Activated CD4-positive, alpha-beta T cell treated with anti-CD3 and anti-CD28 coated beads for 4 hours (primary cell): ENCODE measurements around the gene CCNB3.
A peak's percentile ranks its signal among the peaks of the same experiment; 100 is the strongest.
"Not testable (repeated sequence)": the region's sequence is repeated elsewhere in the genome, so short reads cannot be mapped to it uniquely, and the experiment has no call there.

ENCODE experiments used
- DNase-seq, 2 donors: peaks; one replicate each; pipeline ENCODE4 v3.0.0-alpha.2; 2020

CCNB3 gene, protein sequence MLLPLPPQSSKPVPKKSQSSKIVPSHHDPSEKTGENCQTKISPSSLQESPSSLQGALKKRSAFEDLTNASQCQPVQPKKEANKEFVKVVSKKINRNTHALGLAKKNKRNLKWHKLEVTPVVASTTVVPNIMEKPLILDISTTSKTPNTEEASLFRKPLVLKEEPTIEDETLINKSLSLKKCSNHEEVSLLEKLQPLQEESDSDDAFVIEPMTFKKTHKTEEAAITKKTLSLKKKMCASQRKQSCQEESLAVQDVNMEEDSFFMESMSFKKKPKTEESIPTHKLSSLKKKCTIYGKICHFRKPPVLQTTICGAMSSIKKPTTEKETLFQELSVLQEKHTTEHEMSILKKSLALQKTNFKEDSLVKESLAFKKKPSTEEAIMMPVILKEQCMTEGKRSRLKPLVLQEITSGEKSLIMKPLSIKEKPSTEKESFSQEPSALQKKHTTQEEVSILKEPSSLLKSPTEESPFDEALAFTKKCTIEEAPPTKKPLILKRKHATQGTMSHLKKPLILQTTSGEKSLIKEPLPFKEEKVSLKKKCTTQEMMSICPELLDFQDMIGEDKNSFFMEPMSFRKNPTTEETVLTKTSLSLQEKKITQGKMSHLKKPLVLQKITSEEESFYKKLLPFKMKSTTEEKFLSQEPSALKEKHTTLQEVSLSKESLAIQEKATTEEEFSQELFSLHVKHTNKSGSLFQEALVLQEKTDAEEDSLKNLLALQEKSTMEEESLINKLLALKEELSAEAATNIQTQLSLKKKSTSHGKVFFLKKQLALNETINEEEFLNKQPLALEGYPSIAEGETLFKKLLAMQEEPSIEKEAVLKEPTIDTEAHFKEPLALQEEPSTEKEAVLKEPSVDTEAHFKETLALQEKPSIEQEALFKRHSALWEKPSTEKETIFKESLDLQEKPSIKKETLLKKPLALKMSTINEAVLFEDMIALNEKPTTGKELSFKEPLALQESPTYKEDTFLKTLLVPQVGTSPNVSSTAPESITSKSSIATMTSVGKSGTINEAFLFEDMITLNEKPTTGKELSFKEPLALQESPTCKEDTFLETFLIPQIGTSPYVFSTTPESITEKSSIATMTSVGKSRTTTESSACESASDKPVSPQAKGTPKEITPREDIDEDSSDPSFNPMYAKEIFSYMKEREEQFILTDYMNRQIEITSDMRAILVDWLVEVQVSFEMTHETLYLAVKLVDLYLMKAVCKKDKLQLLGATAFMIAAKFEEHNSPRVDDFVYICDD (N-terminal part only)

DNA sequence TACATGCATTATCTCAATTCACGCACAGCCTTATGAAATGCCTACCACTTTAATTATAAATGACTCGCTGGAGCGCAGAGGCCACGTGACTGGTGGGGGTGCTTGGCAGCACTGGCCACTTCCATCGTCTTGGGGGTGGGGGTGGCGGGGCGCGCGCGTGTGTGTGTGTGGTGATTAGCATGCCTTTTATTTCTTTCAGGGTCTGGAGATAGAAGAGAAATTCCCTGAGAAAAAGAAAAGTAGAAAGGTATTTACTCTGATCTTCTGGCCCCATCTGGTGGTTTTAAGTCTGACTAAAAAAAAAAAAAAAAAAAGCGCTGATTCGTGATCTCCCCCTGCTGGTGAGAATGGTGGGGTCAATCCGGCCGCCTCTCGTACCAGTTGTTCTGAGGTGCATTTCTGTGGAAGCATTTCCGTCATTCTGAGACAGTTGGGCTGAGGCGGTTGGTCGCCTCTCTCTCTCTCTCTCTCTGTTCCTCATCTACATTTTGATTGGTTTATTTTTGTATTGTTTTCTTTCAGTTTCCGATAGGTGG, at the start of gene CCNB3:
Gene CCNB3, plus strand, starts transcription at position 402 of the 536 bp plus-strand sequence. CDS start 80,399 bp downstream, outside the sequence.
- DNase-seq: peak; percentile 62 to 67

DNA sequence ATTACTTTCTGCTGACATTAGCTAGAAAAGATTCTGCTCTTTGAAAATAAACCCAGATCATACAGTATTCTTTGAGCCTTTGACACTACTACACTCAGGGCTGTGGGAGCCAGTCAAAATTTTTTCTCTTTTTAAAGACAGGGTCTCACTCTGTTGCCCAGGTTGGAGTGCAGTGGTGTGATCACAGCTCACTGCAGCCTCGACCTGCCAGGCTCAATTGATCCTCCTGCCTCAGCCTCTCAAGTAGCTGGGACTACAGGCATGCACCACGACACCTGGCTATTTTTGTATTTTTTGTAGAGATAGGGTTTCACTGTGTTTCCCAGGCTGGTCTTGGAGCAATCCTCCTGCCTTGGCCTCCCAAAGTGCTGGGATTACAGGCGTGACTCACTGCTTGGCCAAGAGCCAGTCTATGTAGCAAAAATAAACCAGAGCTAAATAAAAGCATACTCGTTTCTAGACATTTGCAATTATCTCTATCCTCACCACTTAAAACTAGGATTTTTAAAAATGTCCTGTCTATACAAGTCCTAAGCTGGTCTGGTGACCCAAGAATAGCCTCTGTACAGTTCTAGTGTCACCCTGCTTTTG, 46.9 kb upstream of the CCNB3 start:
- DNase-seq: no peak

DNA sequence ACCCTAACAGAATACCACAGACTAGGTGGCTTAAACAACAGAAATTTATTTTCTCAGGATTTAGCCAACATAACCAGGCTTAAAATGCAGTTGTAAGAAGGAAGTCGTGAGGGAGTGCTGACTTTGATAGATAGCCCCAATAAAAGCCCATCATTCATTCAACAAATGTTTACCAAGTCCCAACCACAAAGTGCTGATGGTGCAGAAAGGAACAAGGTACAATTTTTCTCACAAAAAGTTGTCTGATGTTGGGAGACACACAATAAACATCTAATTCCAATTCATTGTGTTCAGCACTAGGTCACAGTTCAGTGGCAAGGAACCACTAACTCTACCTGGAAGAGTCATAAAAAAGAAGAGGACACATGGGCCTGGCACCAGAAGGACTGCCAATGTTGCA, 46.0 kb upstream of the CCNB3 start:
- DNase-seq: no peak

DNA sequence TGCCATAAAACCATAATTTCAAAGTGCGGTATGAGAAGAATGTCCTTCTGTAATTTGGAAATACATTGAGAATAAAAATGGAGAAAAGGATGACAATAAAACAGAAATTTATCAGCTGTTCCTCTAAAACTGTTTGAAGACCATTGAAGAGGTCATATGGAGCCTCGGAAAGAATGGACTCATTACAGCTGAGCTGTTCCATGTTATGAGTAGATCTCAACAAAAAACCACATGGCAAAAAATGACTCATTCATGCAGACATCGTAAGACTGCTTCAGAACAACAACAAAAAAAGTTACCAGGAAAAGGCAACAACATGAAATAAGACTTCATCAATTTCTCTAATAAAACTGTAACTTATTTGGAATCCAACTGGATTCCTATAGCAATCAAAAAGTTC, 43.4 kb upstream of the CCNB3 start:
- no peak for DNase-seq

DNA sequence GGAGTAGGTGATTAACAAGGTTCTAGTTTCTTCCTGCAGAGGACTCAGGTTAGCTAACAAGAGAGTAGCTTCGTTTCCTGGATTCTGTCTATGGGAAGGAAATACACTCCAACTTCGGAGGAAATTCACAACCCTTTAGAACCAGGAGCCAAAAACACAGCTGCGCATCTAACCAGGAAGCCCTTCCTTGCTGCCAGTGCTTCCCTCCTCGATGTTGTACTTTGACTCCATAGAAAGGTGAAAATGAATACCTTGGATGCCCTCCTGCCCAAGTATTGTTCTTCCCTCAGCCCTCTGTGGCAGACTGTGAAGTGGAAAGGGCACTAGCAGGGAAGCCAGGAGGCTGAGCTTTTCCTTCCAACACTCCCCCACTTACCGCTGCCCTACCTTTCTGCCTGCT, 38.8 kb upstream of the CCNB3 start:
- no peak for DNase-seq

DNA sequence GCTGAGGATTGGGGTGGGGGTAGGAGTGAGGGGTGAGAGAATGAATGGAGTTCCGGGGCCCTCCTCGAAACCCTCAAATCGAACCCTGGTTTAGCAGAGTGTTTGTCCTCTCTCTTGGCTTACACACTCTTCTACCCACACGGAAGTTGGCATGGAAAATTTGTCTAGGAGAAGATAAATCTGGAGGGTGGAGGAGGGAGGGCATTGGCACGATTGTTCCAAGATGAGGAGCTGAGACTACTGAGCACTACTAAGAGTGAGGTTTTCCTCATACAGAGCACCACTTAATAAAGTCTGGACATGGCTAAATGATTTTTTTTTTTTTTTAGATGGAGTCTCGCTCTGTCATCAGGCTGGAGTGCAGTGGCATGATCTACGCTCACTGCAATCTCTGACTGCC, 37.2 kb upstream of the CCNB3 start:
- no peak for DNase-seq

DNA sequence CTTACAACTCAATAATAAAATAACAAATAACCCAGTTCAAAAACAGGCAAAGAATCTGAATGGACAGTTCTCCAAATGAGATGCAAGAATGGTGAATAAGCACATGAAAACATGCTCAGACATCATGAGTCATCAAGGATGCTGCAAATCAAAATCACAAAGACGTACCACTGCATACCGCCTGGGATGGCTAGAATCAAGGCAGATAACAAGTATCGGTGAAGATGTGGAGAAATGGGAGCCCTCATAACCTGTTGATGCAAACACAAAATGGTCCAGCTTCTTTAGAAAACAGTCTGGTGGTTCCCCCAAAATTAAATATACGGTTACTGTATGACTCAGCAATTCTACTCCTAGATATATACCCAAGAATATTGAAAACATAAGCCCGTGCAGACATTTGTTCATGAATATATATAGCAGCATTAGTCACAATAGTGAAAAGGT, 36.3 kb upstream of the CCNB3 start:
- DNase-seq: no peak

DNA sequence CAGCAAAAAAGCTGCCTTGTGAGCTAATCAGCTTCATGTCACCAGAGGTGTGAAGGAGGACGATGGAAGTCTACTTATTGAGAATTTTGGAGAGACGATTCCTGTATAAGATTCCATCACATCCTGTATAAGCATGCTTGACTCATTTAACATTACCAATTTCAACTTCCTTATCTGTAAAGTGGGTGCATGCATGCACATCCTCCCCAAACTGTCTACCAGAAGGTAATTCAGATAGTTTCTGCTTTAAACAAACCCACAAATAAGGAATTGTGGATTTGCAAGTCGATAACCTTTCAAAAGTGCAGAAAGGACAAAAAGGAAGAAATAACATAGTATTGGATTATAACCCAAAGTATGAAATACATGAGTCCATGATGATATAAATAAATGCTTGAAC, 34.8 kb upstream of the CCNB3 start:
- DNase-seq: no peak

DNA sequence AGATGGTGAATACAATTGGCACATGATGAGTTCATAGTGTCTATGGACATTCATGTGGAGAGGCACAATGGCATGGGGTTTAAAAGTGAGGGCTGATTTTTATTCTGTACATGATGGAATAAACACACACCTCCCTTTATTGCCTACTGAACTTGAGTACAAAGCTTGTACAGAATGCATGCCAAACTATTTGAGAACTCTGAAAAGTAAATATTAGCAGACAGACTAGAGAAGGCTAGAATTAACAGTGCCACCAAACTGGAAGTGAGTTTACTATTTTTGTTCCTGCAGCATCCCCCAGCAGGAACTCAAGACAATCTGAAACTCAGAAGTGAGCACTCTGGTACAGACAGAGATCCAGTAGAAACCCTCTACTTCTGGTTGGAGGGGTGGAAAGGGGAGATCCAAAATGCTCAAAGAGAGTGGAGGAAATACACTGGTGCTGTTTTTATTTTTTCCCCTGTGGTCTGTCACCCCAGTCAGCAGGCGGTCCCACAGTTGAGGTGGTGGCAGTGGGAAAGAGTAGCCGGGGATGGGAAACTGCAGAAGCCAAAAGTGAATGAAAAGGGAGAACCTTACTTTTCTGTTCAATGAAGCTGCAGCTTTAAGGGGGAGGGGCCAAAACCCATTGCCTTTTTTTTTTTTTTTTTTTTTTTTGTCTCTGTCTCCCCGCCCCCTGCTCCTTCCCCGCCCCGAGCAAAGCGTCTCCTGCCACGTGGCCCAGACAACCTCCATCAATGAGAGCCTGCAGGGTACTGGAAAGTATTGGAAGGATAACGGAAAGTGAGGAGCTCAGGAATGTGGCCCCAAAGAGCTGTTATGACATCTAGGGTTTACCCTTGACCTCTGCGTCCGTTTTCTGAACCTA, 24.3 kb upstream of the CCNB3 start:
- DNase-seq: no peak

DNA sequence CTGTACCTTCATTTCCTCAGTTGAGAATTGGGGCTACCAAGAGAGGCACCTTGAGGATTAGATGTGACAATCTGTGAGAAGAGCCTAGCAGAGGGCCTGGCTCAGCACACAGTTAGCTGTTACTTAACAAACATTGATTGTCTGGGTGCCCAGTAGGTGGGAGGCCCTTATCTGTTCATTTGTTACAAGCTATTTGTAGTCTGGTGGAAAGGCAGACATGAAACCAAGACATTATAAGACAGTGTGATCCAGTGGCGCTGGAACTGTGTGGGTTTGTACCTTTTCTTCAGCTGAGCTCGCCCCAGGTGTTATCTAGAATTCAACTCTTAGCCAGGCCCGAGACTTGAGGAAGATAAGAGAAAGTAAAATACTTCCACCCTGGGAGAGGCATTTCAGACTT, 20.7 kb upstream of the CCNB3 start:
- no peak for DNase-seq

DNA sequence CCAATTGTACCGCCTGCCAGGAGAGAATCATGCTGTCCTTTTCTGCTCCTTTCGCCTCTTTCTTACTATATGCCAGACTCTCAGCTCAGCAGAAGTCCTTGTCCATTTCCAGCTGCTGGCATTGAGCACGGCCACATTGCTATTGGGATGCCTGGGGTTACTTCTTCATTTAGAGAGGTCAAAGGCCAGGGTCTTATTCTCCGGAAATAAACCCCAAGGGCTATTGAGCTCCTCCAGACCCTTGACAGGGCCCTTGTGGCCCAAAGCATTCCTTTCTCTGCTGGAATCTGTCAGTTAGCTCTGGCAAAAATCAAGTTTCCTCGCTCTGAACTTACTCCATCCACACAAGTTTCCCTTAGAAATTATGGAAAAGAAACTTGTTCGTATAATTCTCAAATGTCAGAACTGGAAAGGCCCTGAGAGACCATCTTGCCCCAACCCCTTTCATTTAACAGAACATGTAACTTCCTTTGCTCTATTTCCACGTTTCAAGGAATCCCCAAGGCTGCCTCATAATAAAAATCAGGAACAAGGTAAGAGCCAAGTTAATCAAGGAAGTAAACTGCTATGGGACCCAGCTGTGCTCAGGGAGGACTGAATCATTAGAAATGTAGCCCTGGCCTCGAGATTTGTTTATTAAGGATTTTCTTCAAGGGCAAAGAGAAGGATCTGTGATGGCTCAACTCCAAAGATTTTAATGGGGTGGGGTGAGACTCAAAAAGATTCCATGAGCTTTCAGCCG, 15.5 kb upstream of the CCNB3 start:
- DNase-seq: no peak

DNA sequence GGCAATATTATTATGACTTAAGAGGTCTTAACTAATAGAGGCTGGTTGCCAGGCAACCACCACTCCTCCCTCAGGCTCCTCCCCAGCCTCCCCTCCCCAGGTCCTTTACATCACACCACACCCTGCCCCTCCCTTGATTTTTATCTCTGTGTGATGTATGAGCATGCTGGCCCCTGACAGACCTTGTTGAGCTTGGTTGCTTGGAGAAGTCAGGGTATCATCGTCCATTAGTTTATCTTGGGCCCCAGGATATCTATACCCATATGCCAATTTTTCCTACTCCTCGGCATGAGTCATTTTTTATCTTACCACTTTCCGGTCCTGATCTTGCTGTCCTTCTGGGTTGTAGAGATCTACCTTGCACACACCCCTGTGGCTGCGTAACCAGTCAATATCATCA, 6.2 kb upstream of the CCNB3 start:
- no peak for DNase-seq

DNA sequence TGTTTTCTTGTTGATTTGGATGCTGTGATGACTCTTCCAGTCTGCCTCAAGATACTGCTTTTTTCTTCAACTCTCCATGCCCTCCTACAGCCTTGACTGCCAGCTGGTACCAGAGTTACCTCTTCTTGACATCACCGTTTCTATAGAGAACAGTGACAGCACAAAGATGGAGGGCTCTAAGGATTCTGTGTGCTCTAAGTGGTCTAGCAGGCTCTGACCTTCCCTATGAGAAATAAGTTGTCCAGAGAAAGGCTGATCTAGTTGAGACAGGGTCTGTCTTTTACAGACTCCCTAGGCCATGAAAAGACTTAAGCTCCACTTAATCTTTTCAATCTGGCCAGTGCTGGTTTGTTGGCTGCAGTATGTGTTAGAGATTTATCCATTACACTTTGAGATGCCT, 3.7 kb upstream of the CCNB3 start, which contains the start of gene AKAP4:
Gene AKAP4, minus strand, starts transcription at position 101 of the 400 bp plus-strand sequence. CDS start 118 bp downstream, outside the sequence.
- no peak for DNase-seq

DNA sequence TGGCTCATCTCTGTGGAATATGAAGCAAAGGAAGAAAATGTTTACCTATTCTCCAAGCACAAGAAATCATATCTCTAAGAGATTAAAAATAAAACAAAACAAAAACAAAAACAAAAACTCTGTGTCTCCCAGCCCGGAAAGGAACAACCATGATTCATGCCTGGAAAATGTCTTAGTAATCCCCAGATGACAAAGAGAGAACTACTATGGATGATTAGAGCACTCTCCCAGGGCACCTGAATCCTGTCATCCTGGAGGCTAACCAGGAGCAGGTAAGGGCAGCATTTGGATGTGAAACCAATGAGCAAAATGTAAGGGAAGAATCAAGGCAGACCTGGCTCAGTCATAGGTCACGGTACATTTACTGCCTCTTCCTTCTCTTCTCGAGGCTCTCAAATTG, 2.0 kb upstream of the CCNB3 start:
- DNase-seq: no peak

DNA sequence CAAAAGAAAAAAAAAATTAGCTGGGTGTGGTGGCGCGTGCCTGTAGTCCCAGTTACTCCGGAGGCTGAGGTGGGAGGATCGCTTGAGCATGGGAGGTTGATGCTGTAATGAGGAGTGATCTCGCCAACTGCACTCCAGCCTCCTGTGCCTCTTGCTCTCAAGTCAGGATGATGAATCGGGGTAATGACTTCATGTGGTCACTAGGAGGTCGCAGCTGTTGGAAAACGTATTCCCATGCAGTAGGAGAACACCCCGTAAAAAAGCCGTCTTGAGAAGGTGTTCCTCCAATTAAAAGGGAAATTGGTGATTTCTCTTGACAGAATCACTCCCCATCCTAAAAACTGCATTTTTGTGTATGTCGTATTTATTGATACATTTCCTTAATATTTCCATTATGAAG, 2.2 kb downstream of the CCNB3 start:
- no peak for DNase-seq

DNA sequence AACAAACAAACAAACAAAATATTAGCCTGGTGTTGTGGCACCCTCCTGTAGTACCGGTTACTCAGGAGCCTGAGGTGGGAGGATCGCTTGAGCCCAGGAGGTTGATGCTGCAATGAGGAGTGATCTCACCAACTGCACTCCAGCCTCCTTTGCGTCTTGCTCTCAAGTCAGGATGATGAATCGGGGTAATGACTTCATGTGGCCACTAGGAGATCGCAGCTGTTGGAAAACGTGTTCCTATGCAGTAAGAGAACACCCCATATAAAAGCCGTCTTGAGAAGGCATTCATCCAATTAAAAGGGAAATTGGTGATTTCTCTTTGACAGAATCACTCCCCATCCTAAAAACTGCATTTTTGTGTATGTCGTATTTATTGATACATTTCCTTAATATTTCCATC, 6.9 kb downstream of the CCNB3 start:
- DNase-seq: no peak

DNA sequence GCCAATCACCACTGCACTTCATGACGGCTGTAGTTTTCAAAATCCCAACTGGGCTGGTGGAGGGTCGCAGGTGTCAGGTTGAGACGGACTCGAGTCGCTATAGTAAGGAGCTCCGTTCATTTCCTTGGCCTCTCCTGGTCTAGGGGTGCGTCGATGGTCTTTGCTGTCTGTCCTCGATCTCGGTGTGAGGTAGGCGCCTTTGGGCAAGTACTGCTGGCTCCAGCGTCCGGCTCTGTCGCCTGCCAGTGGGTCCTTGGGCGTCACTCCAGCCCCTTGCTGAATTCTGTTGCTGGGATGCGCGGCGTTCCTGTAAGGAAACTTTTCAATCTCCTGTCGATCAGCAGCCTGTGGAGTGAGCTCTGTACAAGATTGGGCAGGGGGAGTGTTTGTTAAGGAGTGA, 76.7 kb downstream of the CCNB3 start:
- no peak for DNase-seq

DNA sequence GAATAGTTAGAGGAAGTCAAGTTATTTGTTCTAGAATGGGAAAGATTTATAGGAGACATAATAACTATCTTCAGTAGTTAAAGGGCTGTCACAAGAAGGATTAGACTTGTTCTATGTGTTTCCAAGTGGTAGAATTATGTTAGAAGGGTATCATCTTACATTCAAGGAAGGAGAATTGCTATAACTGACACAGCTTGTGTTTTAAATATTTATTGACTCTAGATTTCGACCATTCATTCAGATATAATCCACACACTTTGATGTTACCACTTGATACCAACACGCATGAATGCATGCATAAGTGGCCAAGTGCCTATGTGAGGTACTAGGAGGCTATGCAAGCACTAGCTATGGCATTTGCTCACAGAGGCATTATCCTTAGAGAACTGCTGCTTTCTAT, 122.7 kb downstream of the CCNB3 start:
- DNase-seq: no peak

DNA sequence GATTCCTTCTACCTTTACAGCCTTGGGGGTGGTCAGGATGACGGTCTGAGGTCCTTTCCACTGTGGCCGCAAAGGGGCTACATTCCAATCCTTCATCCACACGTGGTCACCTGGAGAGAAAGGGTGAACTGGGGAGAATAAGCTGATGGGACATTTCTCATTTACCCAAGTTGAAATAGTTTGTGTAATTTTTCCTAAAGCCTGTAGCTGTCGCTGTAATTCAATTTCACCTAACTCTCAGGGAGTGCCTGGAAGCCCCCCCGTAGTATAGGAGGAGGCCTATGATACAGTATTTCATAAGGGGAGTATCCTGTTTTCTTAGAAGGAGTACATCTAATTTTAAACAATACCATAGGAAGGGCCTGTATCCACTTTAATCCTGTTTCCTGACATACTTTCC, 128.1 kb downstream of the CCNB3 start:
- not testable (repeated sequence) for DNase-seq

DNA sequence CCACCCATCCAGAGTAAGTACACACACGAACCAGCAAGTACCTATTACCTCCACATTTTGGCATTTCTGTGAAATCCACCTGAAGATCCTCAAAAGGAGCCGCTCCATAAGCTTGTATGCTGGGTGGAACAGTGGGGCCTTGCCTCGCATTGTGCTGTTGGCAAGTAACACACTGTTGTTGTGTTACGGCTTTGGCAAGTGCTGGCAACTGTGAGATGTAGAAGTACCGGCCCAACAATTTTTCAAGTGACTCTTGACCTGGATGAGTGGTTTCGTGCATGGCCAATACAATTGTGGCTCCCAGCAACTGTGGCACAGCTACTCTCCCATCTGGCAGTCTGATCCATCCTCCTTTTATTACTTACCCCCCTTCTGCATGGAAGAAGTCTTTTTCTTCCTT, 128.7 kb downstream of the CCNB3 start:
- DNase-seq: no peak

DNA sequence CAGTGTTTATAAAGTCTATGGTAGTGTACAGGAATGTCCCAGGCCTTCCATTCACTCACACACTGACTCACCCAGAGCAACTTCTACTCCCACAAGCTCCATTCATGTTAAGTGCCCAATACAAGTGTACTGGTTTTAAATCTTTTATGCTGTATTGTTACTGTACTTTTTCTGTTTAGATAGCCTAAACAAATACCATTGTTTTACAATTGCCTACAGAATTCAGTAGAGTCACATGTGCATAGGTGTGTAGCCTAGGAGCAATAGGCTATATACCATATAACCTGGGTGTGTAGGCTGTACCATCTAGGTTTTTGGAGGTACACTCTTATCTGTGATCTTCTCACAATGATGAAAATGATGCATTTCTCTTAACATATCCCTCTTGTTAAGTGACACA, 139.4 kb downstream of the CCNB3 start:
- DNase-seq: no peak
